Right lobe of liver (tissue), 4 donors: ENCODE measurements around the gene ATAD1.

Experiments
- POLR2A ChIP-seq: fragments of 450-650 bp; IDR thresholded peaks from one replicate; pipeline ENCODE4 v1.6.1; 2017; ENCODE audit warnings: antibody characterized with exemption, mild to moderate bottlenecking
- TF ChIP-seq, protein P1 (sequence below), 4 donors: fragments of 200-600 bp in 3 of 4; fragments of 450-650 bp in 1 of 4; IDR thresholded peaks; one replicate each; pipeline versions ENCODE4 v1.5.1 to v1.8.0; 2016 to 2022; ENCODE audit warnings: antibody characterized with exemption in 4 of 4, mild to moderate bottlenecking in 2 of 4
- donor health status: DM: no; HTN: no; CAD: no.
- donor health status: DM: no; HTN: no; CAD: no.
- donor health status: DM: no; HTN: yes; CAD: no.

- TF ChIP-seq, protein P1, sequence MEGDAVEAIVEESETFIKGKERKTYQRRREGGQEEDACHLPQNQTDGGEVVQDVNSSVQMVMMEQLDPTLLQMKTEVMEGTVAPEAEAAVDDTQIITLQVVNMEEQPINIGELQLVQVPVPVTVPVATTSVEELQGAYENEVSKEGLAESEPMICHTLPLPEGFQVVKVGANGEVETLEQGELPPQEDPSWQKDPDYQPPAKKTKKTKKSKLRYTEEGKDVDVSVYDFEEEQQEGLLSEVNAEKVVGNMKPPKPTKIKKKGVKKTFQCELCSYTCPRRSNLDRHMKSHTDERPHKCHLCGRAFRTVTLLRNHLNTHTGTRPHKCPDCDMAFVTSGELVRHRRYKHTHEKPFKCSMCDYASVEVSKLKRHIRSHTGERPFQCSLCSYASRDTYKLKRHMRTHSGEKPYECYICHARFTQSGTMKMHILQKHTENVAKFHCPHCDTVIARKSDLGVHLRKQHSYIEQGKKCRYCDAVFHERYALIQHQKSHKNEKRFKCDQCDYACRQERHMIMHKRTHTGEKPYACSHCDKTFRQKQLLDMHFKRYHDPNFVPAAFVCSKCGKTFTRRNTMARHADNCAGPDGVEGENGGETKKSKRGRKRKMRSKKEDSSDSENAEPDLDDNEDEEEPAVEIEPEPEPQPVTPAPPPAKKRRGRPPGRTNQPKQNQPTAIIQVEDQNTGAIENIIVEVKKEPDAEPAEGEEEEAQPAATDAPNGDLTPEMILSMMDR (IDR thresholded peaks at IDR 0.05), result no peak
- TF ChIP-seq POLR2A, result no peak
Observed at GRCh38 chr10:87767253-87767652, 50.8 kb downstream of the ATAD1 start.
